ENCODE results near the gene INO80.
"Not testable (repeated sequence)": the region's sequence is repeated elsewhere in the genome, so short reads cannot be mapped to it uniquely, and the experiment has no call there.

Gene INO80

GRCh38 chr15:40995656-40996055, 120.4 kb downstream of the INO80 start:
- DNase-seq, result no peak

DNA sequence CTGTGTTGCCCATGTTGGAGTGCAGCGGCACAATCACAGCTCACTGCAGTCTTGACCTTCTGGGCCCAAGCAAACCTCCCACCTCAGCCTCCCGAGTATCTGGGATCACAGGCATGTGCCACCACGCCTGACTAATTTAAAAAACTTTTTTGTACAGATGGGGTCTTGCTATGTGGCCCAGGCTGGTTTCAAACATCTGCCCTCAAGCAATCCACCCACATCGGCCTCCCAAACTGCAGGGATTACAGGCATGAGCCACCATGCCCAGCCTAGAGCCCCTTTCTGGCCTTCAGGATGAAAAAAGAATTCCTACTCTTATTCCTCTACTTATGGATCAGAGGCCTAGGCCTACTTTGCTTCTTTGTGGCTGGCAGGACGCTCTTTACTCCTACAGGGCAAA, 123.3 kb downstream of the INO80 start:
- no peak for DNase-seq

DNA sequence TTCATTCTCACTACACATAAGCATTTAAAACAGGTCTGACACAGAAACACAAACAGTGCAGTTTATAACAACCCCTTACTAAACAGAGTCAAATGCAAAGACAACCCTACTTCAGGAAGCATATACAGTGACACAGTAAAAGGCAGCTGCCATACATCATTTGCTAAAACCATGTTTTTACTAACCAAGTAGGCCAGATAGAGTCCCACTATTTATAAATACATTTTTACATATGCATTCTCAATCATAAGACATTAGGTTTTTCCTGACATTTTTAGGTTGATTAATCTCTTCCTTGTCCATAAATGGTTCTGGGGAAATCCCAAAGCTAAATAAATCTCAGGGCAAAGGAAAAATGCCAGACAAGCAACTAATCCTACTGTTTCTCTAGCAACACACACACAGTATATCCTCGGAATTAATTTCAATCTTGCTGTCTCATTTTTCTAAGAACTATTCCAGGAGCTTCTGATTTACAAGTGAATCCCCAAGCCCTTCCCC, 123.8 kb downstream of the INO80 start:
- DNase-seq, result no peak

DNA sequence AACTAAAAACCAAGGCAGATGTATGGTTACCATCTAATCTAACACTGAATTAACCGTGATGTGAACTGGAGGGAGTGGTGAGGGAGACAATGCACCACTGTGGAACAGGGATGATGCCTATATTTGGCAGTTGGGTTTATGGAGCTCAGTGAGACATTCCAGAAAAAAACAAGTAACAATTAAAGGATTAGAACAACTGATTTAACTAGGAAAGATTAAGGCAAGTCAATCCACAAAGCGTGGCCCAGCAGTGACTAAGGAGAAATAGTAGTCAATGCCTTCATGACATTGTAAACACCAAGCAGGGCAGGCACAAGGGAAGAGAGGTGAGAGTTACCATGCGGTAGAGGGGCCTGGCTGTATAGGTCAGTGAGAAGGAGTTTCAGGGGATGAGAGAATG, 124.7 kb downstream of the INO80 start:
- DNase-seq, result no peak

DNA sequence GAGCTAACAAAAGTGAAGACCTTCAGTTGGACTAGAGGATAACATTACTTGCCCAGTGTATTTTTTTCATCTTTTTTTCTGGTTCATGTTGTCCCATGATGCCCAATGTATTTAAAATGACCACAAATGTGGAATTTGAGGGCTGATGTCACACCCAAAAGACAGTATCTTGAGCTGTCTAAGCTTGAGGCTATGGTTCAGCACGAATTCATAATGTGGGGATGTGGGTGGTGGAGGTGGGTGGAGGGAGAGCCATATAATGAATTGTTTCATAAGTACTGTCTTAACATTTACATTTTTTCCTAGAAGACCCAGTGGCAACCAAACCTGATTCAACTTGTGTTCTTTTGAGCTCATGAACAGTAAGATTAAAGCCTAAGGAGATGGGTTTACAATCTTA, 125.3 kb downstream of the INO80 start:
- DNase-seq, result no peak

GRCh38 chr15:40990080-40990479, 126.0 kb downstream of the INO80 start:
- no peak for DNase-seq

DNA sequence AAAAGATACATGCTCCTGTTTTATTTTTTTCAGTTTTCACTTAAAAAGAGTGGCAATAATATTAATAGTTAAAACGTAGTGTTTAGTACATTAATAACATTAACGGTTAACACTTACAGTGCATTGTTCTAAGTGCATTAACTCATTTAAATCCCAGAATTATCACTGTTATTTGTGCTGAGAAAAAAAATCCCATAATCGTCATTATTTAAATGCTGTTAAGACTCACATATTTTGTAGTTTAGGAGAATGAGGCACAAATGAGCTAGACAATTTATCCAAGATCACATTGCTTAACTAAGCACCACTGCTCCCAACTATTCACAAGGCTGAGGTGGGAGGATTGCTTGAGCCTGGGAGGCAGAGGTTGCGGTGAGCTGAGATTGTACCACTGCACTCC, 127.9 kb downstream of the INO80 start:
- no peak for DNase-seq

DNA sequence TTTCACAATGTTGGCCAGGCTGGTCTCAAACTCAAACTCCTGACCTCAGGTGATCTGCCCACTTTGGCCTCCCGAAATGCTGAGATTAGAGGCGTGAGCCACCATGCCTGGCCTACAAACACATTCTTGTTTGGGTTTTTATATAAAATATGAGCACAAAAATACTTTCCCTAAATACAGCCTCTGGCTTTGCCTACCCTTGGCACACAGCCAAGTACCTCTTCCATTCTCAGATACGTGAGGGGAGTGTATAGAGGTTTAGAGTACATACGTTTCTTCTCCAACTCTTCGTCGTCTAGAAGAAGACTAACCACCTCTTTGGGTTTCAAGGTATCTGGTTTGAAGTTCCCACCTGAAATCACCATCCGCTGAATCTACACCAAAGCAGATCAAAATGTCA, 129.3 kb downstream of the INO80 start:
- DNase-seq, result no peak

DNA sequence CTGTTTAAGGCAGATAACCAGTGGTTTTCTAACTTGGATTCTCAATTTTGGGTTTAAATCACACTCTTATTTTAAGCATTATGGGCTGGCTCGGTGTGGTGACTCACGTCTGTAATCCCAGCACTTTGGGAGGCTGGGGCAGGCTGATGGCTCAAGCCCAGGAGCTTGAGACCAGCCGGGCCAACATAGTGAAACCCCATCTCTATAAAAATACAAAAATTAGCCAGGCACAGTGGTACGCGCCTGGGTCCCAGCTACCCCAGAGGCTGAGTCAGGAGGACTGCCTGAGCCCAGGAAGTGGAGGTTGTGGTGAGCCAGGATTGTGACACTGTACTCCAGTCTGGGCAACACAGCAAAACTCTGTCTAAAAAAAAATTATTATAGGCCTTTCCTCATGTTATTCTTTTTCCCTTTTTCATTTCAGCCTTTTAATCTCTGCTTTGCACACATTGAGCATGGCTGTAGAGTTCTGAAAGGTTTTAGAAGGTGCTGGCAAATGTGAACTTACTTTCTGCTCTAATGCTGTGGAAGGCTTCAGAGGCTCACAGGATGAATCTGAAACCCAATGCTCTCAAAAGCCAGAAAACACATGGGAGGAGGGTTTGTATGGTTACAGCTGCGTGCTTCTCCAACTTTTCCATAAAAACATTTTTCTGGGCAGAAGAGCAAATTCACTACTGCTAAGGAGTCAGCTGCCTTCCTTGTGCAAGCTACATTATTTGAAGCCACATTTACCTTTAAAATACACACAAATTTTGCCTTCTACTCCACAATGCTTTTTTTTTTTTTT, 130.3 kb downstream of the INO80 start:
- no peak for DNase-seq

- DNase-seq, result no peak
Observed at GRCh38 chr15:40984964-40985363, 131.1 kb downstream of the INO80 start.

- DNase-seq, result no peak
Observed at GRCh38 chr15:40984406-40984805, 131.7 kb downstream of the INO80 start.

DNA sequence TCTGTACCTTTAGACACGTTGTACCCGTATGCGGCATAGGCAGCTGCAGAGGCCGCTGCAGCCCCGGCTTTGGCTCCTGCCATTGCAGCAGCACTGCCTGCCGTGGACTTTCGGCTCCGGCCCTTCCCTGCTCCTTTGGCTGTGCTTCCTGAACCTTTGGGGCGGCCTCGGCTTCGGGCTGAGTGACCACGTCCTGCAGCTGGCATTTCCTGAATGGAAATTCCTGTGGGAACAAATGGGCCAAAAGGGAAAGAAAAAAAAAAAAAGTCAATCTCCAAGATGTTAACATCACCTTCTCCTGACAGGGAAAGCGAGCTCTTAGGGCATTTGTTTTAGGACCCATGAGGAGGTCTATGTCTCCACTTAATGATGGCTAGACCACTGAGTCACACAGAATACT, 133.2 kb downstream of the INO80 start:
- DNase-seq, result no peak

DNA sequence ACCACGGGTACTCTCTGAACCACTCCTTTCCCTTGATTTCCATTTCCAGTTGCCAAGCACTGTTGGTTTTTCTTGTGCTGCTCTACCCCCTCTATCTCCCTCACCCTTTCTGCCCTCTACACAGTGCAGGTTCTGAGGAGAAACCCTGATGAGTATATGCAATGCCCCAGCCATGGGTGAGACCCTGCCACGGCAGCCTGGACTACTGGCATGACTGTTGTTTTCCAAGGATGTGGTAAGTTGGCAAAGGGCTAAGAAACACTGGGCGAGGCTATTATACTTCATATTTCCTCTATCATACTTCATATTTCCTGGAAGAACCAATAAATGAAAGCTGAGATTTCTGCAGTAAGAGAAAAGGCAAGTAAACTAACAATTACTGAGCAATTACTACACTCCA, 134.9 kb downstream of the INO80 start:
- no peak for DNase-seq

DNA sequence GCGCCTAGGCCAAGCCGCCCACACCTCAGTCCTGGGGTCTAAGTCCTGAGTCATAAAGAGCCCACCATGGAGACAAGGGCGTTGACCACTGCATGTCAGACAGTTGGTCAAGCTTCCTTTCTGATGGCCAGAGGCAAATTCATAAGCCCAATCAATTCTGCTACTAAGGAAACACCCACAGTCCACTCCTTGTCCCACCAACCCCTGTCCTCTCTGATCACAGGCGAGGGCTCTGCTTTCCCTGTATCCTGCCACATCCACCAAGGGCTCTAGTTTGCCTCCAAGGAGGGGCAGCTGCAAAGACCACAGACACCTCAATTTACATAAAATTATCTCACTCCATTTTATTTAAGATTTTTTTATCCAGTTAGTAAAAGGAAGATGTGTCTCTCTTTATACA, 137.5 kb downstream of the INO80 start:
- no peak for DNase-seq

GRCh38 chr15:40978141-40978540, 137.9 kb downstream of the INO80 start:
- no peak for DNase-seq

DNA sequence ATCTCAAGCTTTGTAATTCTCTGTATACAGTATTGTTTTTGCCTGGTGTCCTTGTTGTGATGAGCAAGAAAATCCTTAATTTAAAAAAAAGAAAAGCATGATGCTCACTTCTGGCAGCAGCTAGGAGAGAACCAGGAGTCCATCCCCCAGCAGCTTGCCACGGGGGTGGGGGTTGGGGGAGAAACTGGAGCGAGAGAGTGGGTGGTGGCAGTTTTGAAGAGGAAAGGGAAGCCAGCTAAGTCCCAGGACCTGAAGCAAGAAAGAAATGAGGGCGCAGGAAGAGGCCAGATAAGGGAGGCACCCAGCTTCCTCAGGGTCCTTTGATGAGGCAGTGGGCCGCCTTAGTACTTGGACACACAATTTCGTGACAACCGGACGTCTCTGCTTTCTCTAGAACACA, 139.3 kb downstream of the INO80 start:
- no peak for DNase-seq

- no peak for DNase-seq
Observed at GRCh38 chr15:40974879-40975278, 141.2 kb downstream of the INO80 start.

DNA sequence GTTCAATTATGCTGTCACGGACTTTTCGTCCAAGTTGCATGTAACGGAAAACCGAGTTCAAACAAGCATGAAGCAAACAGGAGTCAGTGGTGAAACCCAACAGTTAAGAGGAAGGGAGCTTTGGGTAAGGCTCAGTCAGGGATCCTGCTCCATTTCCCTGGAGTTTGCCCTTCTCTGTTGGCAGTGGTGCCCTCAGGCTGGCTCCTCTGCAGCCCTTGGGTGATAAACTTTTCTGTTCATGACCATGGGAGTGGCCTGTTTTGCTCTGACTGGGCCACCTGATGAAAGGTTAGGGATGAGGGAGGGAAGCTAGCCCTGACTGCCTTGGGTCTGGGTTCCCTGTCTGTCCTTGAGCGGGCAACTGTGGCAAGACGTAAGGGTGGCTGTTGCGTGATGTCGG, 146.7 kb downstream of the INO80 start:
- no peak for DNase-seq

DNA sequence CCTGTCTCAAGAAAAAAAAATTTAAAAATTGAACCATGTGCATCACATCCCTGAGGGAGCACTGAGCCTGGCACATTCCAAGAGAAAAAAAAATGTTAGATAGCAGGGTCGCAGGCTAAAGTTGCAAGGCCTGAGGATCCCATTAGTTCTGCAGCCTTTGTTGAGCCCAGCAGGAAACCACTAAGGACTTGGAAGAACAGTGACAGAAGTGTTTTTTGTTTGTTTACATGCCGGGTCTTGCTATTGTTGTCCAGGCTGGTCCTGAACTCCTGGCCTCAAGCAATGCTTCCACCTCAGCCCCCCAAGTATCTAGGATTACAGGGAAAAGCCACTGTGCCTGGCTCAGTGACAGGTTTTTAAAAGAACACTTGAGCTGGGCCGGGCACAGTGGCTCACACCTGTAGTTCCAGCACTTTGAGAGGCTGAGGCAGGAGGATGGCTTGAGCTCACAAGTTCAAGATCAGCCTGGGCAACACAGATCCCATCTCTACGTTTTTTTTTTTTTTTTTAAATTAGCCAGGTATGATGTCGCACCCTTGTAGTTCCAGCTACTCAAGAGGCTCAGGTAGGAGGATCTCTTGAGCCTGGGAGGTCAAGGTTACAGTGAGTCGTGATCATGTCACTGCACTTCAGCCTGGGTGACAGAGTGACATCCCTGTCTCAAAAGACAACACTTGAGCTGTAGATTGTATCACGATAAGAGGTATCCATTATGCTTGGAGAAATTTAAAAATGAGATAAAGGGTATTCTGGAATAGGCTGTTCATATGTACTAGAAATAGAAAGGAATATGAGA, 147.6 kb downstream of the INO80 start:
- DNase-seq, result no peak

- DNase-seq, result no peak
Observed at GRCh38 chr15:40964634-40965033, 151.4 kb downstream of the INO80 start.

DNA sequence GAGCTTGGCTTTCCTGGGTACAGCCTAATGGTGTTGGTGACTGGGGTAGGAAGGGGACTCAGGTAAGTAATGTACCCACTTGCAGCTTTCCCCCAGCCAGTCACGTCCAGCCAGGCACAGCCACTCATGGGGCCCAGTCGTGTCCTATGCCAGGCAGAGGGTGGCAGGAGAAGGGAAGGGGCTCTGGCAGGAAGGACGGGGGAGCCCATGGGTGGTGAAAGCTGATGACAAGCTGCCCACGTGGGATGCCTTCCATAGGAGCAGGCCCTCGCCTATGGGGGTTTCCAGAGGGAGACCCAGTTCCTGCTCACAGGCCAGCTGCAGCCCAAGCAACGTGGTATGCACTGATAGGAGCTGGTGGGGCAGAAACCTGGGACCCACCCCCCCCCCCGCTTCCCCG, 152.1 kb downstream of the INO80 start:
- DNase-seq, result no peak

DNA sequence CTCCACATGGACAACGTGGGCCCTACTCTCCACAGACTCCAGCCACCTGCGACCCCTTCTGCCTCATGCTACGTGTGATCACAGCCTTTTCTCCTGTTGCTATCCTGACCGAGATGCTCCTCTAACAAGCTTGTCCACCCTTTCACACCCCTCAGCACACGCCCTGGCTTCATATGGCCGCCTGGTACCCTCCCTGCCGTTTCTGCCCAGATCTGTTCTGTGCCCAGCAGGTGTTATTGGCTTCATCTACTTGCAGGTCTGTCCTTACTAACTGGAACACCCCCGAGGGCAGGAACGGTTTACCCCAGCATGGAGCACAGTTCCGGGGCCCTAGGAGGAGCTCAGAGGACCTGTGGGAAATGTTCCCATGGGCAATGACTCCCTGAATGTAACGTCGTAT, 152.9 kb downstream of the INO80 start:
- no peak for DNase-seq

DNA sequence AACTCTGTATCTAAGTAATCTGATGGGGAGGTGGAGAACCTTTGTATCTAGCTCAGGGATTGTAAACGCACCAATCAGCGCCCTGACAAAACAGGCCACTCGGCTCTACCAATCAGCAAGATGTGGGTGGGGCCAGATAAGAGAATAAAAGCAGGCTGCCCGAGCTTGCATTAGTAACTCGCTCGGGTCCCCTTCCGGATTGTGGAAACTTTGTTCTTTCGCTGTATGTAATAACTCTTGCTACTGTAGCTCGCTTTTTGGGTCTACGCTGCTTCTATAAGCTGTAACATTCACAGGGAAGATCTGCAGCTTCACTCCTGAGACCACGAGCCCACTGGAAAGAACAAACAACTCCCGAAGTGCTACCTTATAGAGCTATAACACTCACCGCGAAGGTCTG, 153.8 kb downstream of the INO80 start:
- DNase-seq, result not testable (repeated sequence)

DNA sequence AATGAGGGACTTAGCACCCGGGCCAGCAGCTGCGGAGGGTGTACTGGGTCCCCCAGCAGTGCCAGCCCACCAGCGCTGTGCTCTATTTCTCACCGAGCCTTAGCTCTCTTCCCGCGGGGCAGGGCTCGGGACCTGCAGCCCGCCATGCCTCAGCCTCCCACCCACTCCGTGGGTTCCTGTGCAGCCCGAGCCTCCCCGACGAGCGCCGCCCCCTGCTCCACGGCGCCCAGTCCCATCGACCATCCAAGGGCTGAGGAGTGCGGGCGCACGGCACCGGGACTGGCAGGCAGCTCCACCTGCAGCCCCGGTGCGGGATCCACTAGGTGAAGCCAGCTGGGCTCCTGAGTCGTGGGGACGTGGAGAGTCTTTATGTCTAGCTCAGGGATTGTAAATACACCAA, 154.3 kb downstream of the INO80 start:
- DNase-seq, result not testable (repeated sequence)

All from CD4-positive, alpha-beta T cell treated with Interferon alpha-2 for 1 hour (primary cell).